Transverse colon (tissue), 4 donors: ENCODE data around the gene TULP4.

Experiments
- CTCF ChIP-seq, 5 experiments: fragments of 200-600 bp in 3 of 5; fragments of 450-650 bp in 2 of 5; sonication (generic) in 3 of 5; IDR thresholded peaks; 1 replicate in 2 of 5; 2 replicates in 3 of 5; pipeline ENCODE4 v1.5.1; 2016 to 2017; ENCODE audit warnings: antibody characterized with exemption in 5 of 5, inconsistent platforms in 3 of 5, mild to moderate bottlenecking in 2 of 5, moderate library complexity in 1 of 5
- EP300 ChIP-seq: sonication (generic); formaldehyde crosslinking; IDR thresholded peaks from one replicate; pipeline ENCODE4 v1.6.1; 2017; ENCODE audit warnings: antibody characterized with exemption, low read depth
- POLR2A ChIP-seq: fragments of 450-650 bp; IDR thresholded peaks from one replicate; pipeline ENCODE4 v1.6.1; 2016; ENCODE audit warnings: antibody characterized with exemption, mild to moderate bottlenecking, moderate library complexity
- POLR2AphosphoS5 ChIP-seq, 3 donors: sonication (generic); formaldehyde crosslinking; IDR thresholded peaks; one replicate each; pipeline ENCODE4 v1.6.1; 2016; ENCODE audit warnings: antibody characterized with exemption in 3 of 3

GRCh38 chr6:158472447-158472846, 160.2 kb downstream of the TULP4 start:
- TF ChIP-seq CTCF (IDR thresholded peaks at IDR 0.05) (no peak), POLR2AphosphoS5 (IDR thresholded peaks at IDR 0.05) (no peak), POLR2A (no peak), EP300 (no peak)
